Measurements from ENCODE around the gene LAPTM5. TPM values are rescaled to one million over a fixed set of nuclear protein-coding genes. Genes with fewer than 3 reads are reported as not detected.

Gene LAPTM5
- total RNA-seq, 1 donor from 2014 or later: 3.1 TPM

GRCh38 chr1:30744060-30744756 is 13.4 kb downstream of the LAPTM5 start:
- Histone ChIP-seq H3K27me3 (ENCODE audit: control insufficient read depth, insufficient read depth, low read length) (no peaks in the 10 kb centered on the region), H3K36me3 (ENCODE audit: control insufficient read depth, insufficient read depth, low read length) (no peaks in the 10 kb centered on the region), H3K4me3 (ENCODE audit: low read depth, low read length) (no peak overlapping the region)
- no peak for DNase-seq (ENCODE audit: low read depth)
- TF ChIP-seq CTCF (IDR thresholded peaks at IDR 0.05; ENCODE audit: insufficient read depth, low read length, poor library complexity, severe bottlenecking): no peak

- TF ChIP-seq CTCF (IDR thresholded peaks at IDR 0.05; ENCODE audit: insufficient read depth, low read length, poor library complexity, severe bottlenecking): no peak
- no peaks in the 10 kb centered on the region for H3K36me3 ChIP-seq (ENCODE audit: control insufficient read depth, insufficient read depth, low read length)
- no peaks in the 10 kb centered on the region for H3K27me3 ChIP-seq (ENCODE audit: control insufficient read depth, insufficient read depth, low read length)
- DNase-seq (ENCODE audit: low read depth): no peak
- no peak overlapping the region for H3K4me3 ChIP-seq (ENCODE audit: low read depth, low read length)
Observed at GRCh38 chr1:30743584-30744059, 14.0 kb downstream of the LAPTM5 start.

- no peaks in the 10 kb centered on the region for H3K36me3 ChIP-seq (ENCODE audit: control insufficient read depth, insufficient read depth, low read length)
- no peak for DNase-seq (ENCODE audit: low read depth)
- TF ChIP-seq CTCF (IDR thresholded peaks at IDR 0.05; ENCODE audit: insufficient read depth, low read length, poor library complexity, severe bottlenecking): no peak
- no peak overlapping the region for H3K4me3 ChIP-seq (ENCODE audit: low read depth, low read length)
- H3K27me3 ChIP-seq (ENCODE audit: control insufficient read depth, insufficient read depth, low read length): no peaks in the 10 kb centered on the region
Observed at GRCh38 chr1:30742963-30743559, 14.5 kb downstream of the LAPTM5 start.

- no peaks in the 10 kb centered on the region for H3K36me3 ChIP-seq (ENCODE audit: control insufficient read depth, insufficient read depth, low read length)
- H3K4me3 ChIP-seq (ENCODE audit: low read depth, low read length): no peak overlapping the region
- TF ChIP-seq CTCF (IDR thresholded peaks at IDR 0.05; ENCODE audit: insufficient read depth, low read length, poor library complexity, severe bottlenecking): no peak
- no peak for DNase-seq (ENCODE audit: low read depth)
- H3K27me3 ChIP-seq (ENCODE audit: control insufficient read depth, insufficient read depth, low read length): no peaks in the 10 kb centered on the region
Observed at GRCh38 chr1:30742300-30742962, 15.1 kb downstream of the LAPTM5 start.

- no peaks in the 10 kb centered on the region for H3K36me3 ChIP-seq (ENCODE audit: control insufficient read depth, insufficient read depth, low read length)
- H3K4me3 ChIP-seq (ENCODE audit: low read depth, low read length): no peak overlapping the region
- TF ChIP-seq CTCF (IDR thresholded peaks at IDR 0.05; ENCODE audit: insufficient read depth, low read length, poor library complexity, severe bottlenecking): no peak
- DNase-seq (ENCODE audit: low read depth): no peak
- no peaks in the 10 kb centered on the region for H3K27me3 ChIP-seq (ENCODE audit: control insufficient read depth, insufficient read depth, low read length)
Observed at GRCh38 chr1:30741239-30741894, 16.2 kb downstream of the LAPTM5 start.

Data from kidney epithelial cell (primary cell).